ENCODE data around the gene SPATS2L.

Gene SPATS2L

DNA sequence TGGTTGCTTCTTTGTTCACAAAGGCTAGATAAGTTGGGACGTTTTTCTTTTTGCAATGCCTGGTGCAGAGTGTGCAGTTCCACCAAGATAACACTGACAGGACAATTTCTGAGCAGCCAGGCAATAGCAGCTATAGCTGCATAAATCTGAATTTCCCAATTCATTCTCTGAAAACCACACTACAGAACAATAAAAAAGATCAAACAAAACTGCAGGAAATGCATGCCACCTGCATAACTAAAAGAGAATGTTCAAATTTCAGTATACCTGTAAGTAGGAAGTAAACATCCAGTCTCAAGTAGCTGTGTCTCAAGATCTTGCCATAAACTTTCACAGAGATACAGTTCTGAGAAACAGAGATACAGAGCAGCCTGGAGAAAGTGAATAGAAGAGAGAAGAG is 208.7 kb downstream of the SPATS2L start:
- DNase-seq (ENCODE audit: low spot score), result no peak

- no peak for DNase-seq (ENCODE audit: low spot score)
These were observed 216.7 kb downstream of the SPATS2L start for GRCh38 chr2:200523158-200523557.

GRCh38 chr2:200523604-200524003 is 217.1 kb downstream of the SPATS2L start:
- no peak for DNase-seq (ENCODE audit: low spot score)

DNA sequence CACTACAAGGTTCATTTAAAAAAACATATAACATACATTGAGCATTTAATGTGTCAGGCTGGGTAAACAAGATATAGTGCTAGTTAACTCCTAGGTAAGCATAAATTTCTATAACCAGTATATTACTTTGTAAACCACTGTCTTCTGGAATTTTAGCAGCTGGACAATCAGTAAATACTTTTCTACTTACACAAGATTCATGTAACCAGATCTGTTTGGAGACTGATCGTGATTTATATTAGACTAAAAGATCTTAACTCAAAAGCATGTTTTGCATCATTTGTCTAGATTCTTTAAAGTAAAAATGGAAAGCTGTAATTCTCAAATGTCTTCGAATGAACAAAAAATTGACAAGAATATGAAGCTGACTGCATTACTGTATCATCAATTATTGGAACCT is 218.6 kb downstream of the SPATS2L start:
- DNase-seq (ENCODE audit: low spot score), result no peak

- DNase-seq (ENCODE audit: low spot score), result no peak
These were observed 219.0 kb downstream of the SPATS2L start for GRCh38 chr2:200525551-200525881.

GRCh38 chr2:200525882-200526651 is 219.6 kb downstream of the SPATS2L start, which contains the start of gene SGO2:
TSS of gene SGO2 (plus strand) at chr2:200526207. CDS start at chr2:200532976, 6,769 bp downstream.
- DNase-seq (ENCODE audit: low spot score), result peak; percentile 97

DNA sequence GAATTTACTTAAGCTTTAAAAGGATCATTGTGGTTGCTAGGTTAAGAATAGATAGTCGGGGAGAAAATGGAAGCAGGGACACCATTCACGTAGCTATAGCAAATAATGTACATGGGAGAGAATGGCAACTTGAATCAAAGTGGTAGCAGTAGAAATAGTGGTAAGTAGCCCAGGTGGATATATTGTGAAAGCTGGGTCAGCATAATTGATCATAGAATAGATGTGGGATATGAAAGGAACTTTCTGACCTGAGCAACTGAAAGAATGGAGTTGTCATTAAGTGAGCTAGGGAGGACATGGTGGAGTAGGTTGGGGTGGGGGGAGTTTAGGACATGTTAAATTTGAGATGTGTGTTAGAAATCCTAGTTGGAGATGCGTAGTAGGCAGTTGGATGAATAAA is 221.7 kb downstream of the SPATS2L start:
- DNase-seq (ENCODE audit: low spot score), result no peak

All from kidney capillary endothelial cell (primary cell).